ENCODE results near the gene WWC1.

- no peak for TF ChIP-seq GATA2 (IDR thresholded peaks at IDR 0.05; ENCODE audit: low read depth, low read length)
- no peak for TF ChIP-seq GATA3 (IDR thresholded peaks at IDR 0.05; ENCODE audit: low read depth, low read length)
These were observed 45.9 kb downstream of the WWC1 start for GRCh38 chr5:168337361-168337760.

Measured in SH-SY5Y (cell line).